GM12874 (cell line): ENCODE results near the gene OGDH.

Experiments
- TF ChIP-seq, protein P1 (sequence below): IDR thresholded peaks from 2 replicates; pipeline ENCODE4 v1.5.1; 2011; ENCODE audit warnings: low read depth, mild to moderate bottlenecking, control low read depth, low read length, moderate library complexity; ENCODE audit not compliant: insufficient read depth

Gene OGDH

DNA sequence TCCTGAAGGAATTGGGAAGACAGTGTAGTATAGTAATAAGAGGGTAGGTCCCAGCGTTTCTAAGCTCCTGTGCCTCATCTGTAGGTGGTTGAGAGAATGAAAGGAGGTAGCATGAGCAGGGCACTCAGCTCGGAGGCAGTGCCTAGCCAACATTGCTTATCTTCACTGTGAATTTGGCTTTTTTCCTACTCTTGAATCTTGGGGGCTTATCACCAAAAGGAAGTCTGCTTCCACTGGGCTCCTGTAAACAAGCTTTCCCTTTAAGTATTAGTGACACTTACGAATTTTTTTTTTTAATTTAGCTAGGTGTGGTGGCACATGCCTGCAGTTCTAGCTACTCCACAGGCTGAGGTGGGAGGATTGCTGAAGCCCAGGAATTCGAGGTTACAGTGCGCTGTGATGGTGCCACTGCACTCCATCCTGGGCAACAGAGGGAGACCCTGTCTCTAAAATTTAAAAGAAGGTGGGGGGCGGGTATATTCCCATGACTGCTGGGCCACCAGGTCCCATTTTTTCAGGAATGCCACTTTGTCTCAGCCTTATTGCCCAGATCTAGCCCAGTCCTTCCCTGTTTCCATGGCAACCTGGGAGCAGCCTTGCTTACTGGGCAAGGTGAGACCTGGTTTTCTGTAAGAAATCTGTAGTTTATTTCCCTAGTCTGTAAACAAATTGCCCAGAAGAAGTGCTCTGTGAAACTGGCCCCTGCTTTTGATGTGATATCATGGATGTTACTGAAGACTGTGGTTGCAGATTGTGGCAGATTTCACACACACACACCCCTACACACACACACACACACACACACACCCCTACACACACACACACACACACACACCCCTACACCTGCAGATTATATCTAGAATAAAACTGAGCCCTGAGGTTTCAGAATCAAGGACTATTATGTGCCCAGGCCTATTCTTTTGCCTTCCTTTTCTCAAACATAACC lies 19.4 kb downstream of the OGDH start:
- TF ChIP-seq, protein P1, sequence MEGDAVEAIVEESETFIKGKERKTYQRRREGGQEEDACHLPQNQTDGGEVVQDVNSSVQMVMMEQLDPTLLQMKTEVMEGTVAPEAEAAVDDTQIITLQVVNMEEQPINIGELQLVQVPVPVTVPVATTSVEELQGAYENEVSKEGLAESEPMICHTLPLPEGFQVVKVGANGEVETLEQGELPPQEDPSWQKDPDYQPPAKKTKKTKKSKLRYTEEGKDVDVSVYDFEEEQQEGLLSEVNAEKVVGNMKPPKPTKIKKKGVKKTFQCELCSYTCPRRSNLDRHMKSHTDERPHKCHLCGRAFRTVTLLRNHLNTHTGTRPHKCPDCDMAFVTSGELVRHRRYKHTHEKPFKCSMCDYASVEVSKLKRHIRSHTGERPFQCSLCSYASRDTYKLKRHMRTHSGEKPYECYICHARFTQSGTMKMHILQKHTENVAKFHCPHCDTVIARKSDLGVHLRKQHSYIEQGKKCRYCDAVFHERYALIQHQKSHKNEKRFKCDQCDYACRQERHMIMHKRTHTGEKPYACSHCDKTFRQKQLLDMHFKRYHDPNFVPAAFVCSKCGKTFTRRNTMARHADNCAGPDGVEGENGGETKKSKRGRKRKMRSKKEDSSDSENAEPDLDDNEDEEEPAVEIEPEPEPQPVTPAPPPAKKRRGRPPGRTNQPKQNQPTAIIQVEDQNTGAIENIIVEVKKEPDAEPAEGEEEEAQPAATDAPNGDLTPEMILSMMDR, result no peak

DNA sequence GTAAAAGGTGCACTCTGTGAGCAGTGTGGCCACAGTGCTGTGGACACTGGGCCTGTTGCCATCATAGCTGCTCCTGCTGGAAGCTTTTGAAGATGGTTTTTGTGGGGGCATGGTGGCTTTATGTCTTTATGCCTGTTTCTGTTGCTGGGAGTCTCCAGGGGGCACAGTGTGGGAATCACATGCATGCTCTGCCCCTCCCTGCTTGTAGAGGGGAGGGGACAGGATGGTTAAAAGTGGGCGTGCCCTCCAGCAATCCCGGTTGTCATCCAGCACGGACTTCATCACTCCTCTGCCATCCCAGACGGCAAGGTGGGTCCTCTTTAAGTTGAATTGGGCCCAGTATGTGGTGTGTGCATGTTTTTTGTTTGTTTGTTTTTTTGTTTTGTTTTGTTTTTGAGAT lies 20.2 kb downstream of the OGDH start:
- TF ChIP-seq, protein P1, result no peak

DNA sequence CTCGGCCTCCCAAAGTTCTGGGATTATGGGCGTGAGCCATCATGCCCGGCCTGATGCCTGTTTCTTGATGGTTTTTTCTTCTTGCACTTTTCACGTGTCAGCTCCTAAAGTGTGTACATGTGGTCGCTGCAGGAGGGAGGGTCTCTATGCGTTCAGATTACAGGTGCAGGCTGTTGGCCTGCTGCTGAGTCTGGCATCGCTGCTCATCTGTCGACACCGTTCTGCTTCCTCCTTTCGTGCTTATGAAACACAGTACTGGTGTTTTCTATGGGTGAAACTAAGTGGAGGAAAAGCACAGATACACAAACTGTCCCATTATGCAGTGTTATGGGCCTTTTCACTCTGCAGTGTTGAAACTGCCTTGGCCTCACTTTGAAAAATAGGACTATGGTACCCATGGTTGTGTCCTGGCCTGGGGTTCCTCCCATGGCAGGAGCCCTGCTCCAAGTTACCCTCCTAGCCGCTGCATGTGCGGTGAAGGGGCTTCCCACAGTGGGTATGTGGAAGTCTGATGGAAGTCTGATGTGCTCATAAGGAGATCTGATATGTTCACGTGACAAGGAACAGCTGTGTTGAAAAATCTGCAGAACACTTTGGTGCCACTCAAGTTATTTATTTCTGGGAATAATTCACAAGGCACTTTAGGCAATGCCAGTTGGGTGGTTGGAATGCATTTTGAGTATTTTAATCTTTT lies 23.5 kb downstream of the OGDH start:
- TF ChIP-seq, protein P1, result no peak

DNA sequence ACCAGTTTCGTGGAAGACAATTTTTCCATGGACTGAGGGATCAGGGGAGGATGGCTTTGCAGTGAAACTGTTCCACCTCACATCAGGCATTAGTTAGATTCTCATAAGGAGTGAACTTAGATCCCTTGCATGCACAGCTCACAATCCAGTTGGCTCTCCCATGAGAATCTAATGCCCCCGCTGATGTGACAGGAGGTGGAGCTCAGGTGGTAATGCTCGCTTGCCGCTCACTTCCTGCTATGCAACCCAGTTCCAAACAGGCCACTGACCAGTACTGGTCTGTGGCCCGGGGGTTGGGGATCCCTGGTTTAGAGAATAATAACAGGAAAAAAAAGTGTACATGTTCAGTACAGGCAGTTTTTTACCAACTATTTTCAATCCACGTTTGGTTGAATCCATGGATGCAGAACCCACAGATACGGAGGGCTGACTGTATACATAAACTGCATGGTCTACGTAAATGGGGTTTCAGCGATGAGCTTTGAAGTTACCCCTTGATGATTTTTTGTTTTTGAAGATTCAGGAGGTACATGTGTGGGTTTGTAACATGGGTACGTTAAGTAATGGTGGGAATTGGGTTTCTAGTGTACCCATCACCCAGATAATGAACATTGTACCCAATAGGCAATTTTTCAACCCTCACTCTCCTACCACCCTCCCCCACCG lies 24.5 kb downstream of the OGDH start:
- TF ChIP-seq, protein P1, result no peak

DNA sequence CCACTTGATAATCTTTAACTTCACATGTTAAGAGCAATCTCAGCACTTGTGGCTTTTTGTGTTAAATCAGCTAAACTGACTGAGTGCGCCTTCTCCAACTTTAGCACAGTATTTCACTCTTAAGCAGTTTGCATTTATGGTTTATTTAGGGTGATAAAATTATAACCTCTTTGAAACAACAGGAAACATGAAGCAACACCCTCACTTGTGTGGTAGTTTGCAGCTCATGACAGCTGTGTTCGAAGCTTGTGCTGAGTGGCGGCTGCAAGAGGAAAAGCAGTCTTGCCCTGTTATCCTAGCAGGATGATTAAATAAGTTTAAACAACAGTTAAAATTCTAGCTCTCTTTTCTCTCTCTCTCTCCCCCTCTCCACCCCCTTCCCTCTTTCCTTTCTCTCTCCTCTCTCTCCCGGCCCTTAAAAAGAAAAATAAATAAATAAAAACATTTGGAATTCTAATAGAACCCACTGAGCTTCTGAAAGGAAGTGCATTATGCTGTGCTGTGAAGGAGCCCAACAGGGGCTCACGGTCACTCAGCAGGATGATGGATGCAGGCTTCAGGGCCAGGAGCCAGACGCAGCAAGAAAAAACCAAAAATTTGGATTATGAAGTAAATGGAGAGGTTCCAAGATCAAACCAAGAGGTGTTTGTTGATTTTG lies 25.2 kb downstream of the OGDH start:
- TF ChIP-seq, protein P1, result no peak

GRCh38 chr7:44632196-44632595 lies 25.8 kb downstream of the OGDH start:
- TF ChIP-seq, protein P1, result no peak
